ENCODE data around the gene SVOPL. TPM values are rescaled to one million over a fixed set of nuclear protein-coding genes. Genes with fewer than 3 reads are reported as not detected.

Gene SVOPL
- total and polyA plus RNA-seq, 9 of the 15 experiments (the other 6 are each of a cell fraction or from before 2014, with no cell fraction given), result 0.13 to 0.42 (median 0.20) TPM; not detected in 6

DNA sequence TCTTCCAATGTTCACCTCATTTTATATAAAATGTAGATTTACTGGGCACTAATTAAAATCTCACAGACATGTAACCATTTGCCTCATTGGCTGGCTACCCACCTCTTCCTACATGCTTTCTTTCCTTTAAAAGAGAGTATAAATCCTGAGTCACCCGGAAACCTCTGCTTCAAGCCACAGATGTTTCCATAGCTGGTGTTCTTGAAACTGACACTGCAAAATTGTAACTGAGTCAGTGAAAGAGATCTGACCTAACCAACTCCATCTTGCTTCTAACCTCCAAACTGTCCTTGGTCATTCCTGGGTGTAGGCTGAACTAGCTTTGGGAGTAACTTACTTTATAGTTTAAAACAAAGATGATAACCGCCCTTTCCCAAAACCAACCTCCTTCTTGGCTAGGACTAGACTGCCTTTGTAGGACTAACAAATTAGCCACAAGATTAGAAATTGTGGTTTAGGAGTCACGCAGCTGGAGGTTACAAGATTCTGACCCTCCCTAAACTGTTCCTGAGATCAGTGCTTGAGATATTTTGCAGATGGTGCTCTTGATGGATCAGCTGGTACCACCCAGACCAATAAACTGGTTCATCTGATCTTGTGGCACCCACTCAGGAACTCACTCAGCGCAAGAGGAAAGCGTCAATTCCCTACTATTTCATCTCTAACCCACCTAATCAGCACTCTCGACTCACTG lies 33.5 kb downstream of the SVOPL start (continued):
- TF ChIP-seq E2F8 (IDR thresholded peaks at IDR 0.05; ENCODE audit: low read depth, partially characterized antibody) (no peak), TAL1 (IDR thresholded peaks at IDR 0.05) (no peak)

DNA sequence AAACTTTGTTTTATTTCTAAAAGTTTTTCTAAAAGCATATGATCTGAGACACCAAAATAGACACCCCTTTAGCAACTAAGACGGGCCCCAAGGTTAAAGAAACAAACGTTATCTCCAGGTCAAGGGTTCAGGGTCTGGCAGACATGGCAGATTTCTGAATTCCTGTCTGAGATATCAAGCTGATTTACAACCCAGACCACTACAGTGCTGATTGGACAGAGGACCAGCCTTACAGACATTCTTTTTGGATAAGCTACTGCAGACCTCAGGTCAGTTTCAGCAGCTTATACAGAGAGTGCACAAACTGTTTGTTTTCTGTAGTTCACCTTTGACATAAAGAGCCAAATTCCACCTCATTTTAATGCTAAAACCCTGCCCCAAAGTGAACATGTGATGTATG lies 34.8 kb downstream of the SVOPL start:
- no peak overlapping the region for H3K4me2 ChIP-seq (ENCODE audit: insufficient read depth, low read length)
- ChIA-PET POLR2A (interaction anchor here (0.6 to 2.0 kb wide), 3 partner anchors 9 to 520 kb away, joined by 3 to 5 read pairs (median 4); no protein-coding TSS in a partner anchor), CTCF (ENCODE audit: low intra/inter-chr PET ratio) (no interaction called here)
- no peaks in the 10 kb centered on the region for H3K9me3 ChIP-seq (replicated peaks; ENCODE audit: control insufficient read depth, insufficient read depth, low read depth, low read length)
- no peaks in the 10 kb centered on the region for H3K79me2 ChIP-seq (ENCODE audit: control insufficient read depth, insufficient read depth, low read length)
- H3K9me1 ChIP-seq (ENCODE audit: control insufficient read depth, insufficient read depth, low read length), result no peaks in the 10 kb centered on the region
- H4K20me1 ChIP-seq (replicated peaks; ENCODE audit: control insufficient read depth, insufficient read depth, low read length), result no peaks in the 10 kb centered on the region
- in situ Hi-C loops (cut with MboI) (no loop called here), intact Hi-C loops (cut with micrococcal nuclease) (no loop called here)
- no peak overlapping the region for H3K4me3 ChIP-seq
- no TSS peak for BruUV-seq (replicated peaks)
- ATAC-seq, result no peak
- H3K27me3 ChIP-seq (ENCODE audit: control insufficient read depth in 2 of 2, insufficient read depth in 2 of 2, low read length in 2 of 2), result peaks cover 17 to 25% of the 10 kb centered on the region in 2 experiments; a peak in 3 of 5 replicates
- no peaks in the 10 kb centered on the region; a peak in 1 of 5 replicates for H3K4me1 ChIP-seq (replicated peaks in 1 of 2; ENCODE audit: control insufficient read depth in 2 of 2, insufficient read depth in 2 of 2, low read length in 2 of 2)
- no peak overlapping the region for H2AFZ ChIP-seq (ENCODE audit: low read depth, low read length)
- no peak overlapping the region for H3K9ac ChIP-seq (ENCODE audit: insufficient read depth in 1 of 2, low read depth in 2 of 2, low read length in 2 of 2)
- no peak overlapping the region for H3K27ac ChIP-seq (ENCODE audit: extremely low read depth, low read depth, low read length)
- WGBS (ENCODE audit: insufficient coverage, low coverage, missing lambda C conversion rate), result 0% methylated on average over 2 of the region's 2 CpGs
- no peak for DNase-seq (ENCODE audit: extremely low read depth in 1 of 4, low spot score in 3 of 4)
- TF ChIP-seq SRSF3 (IDR thresholded peaks at IDR 0.05; ENCODE audit: insufficient read depth, low read length) (no peak), PBX2 (CRISPR knock-in tag; IDR thresholded peaks at IDR 0.05; ENCODE audit: low read depth) (no peak), PBX2 (tag; conservative IDR thresholded peaks at IDR 0.05; ENCODE audit: low read depth) (peak; percentile 66), NR2C2 (CRISPR knock-in tag; IDR thresholded peaks at IDR 0.05) (no peak), NR2C2 (tag; IDR thresholded peaks at IDR 0.05) (0 out of 2 replicates have a peak, but pooled peaks have one; percentile 30), TEAD1 (CRISPR knock-in tag; IDR thresholded peaks at IDR 0.05) (peak in 1 of 2 experiments; percentile 64; a peak in 2 of 4 replicates), MEIS2 (IDR thresholded peaks at IDR 0.05; ENCODE audit: partially characterized antibody) (peak; percentile 73), ILK (tag; IDR thresholded peaks at IDR 0.05; ENCODE audit: borderline replicate concordance, low read depth) (no peak), RNF2 (IDR thresholded peaks at IDR 0.05) (no peak)
- FAIRE-seq, result no peak
- H3K36me3 ChIP-seq (ENCODE audit: control insufficient read depth, insufficient read depth, low read length), result no peaks in the 10 kb centered on the region

Measured in K562 (cell line).